Liver (tissue), 9 donors: ENCODE measurements around the gene RNF41. TPM values are rescaled to one million over a fixed set of nuclear protein-coding genes. Genes with fewer than 3 reads are reported as not detected.

Experiments used
- DNase-seq: peaks from one replicate; pipeline ENCODE4 v3.0.0-alpha.2; 2017; ENCODE audit warnings: low spot score
- H3K27ac ChIP-seq, 2 donors: one replicate each; pipeline ENCODE4 v1.7.0; 2013; ENCODE audit warnings: inconsistent platforms in 2 of 2, low read length in 2 of 2, control low read depth in 1 of 2, low read depth in 1 of 2, mild to moderate bottlenecking in 1 of 2
- H3K27me3 ChIP-seq, 4 donors: one replicate each; pipeline versions ENCODE4 v1.6.1 to v1.7.0; 2013; ENCODE audit warnings: low read length in 3 of 4, inconsistent platforms in 1 of 4, mild to moderate bottlenecking in 1 of 4, moderate library complexity in 1 of 4; ENCODE audit not compliant: control insufficient read depth in 4 of 4, insufficient read depth in 4 of 4
- H3K36me3 ChIP-seq, 4 donors: one replicate each; pipeline versions ENCODE4 v1.6.1 to v1.7.0; 2013; ENCODE audit warnings: low read length in 3 of 4, mild to moderate bottlenecking in 3 of 4, low read depth in 1 of 4, moderate library complexity in 1 of 4; ENCODE audit not compliant: control insufficient read depth in 4 of 4, insufficient read depth in 3 of 4
- H3K4me1 ChIP-seq, 4 donors: one replicate each; pipeline versions ENCODE4 v1.6.1 to v1.7.0; 2013; ENCODE audit warnings: low read length in 3 of 4, mild to moderate bottlenecking in 3 of 4, moderate library complexity in 1 of 4; ENCODE audit not compliant: control insufficient read depth in 4 of 4, insufficient read depth in 4 of 4
- H3K4me3 ChIP-seq, 3 donors: one replicate each; pipeline versions ENCODE4 v1.6.1 to v1.7.0; 2013; ENCODE audit warnings: low read length in 3 of 3, control low read depth in 1 of 3, low read depth in 1 of 3, mild to moderate bottlenecking in 1 of 3
- H3K9ac ChIP-seq, 2 donors: one replicate each; pipeline ENCODE4 v1.7.0; 2013; ENCODE audit warnings: low read length in 2 of 2, mild to moderate bottlenecking in 2 of 2, moderate library complexity in 2 of 2, control low read depth in 1 of 2, low read depth in 1 of 2
- H3K9me3 ChIP-seq, 4 donors: one replicate each; pipeline versions ENCODE4 v1.6.1 to v1.7.0; 2013; ENCODE audit warnings: low read length in 3 of 4; ENCODE audit not compliant: control insufficient read depth in 4 of 4
- EGR1 ChIP-seq, 2 donors: IDR thresholded peaks; 2 replicates each; pipeline ENCODE4 v1.6.1; 2016 to 2018; ENCODE audit warnings: antibody characterized with exemption in 2 of 2, low read depth in 2 of 2
- FOXA2 ChIP-seq: IDR thresholded peaks from 2 replicates; pipeline ENCODE4 v1.6.1; 2016; ENCODE audit warnings: antibody characterized with exemption
- GABPA ChIP-seq, 2 donors: IDR thresholded peaks in 1 of 2; conservative IDR thresholded peaks in 1 of 2; 2 replicates each; pipeline ENCODE4 v1.6.1; 2016; ENCODE audit warnings: antibody characterized with exemption in 2 of 2, mild to moderate bottlenecking in 1 of 2, moderate library complexity in 1 of 2
- HNF4A ChIP-seq, 2 donors: conservative IDR thresholded peaks; 2 replicates each; pipeline ENCODE4 v1.6.1; 2016; ENCODE audit warnings: antibody characterized with exemption in 2 of 2, mild to moderate bottlenecking in 2 of 2
- HNF4G ChIP-seq: IDR thresholded peaks from 2 replicates; pipeline ENCODE4 v1.6.1; 2016; ENCODE audit warnings: antibody characterized with exemption
- JUND ChIP-seq, 2 donors: IDR thresholded peaks; 2 replicates each; pipeline ENCODE4 v1.6.1; 2016; ENCODE audit warnings: antibody characterized with exemption in 2 of 2
- NR2F2 ChIP-seq: IDR thresholded peaks from 2 replicates; pipeline ENCODE4 v1.6.1; 2016; ENCODE audit warnings: antibody characterized with exemption
- RAD21 ChIP-seq, 2 donors: IDR thresholded peaks; 2 replicates each; pipeline ENCODE4 v1.6.1; 2016; ENCODE audit warnings: antibody characterized with exemption in 2 of 2, mild to moderate bottlenecking in 2 of 2
- RXRA ChIP-seq, 2 donors: IDR thresholded peaks; 2 replicates each; pipeline ENCODE4 v1.6.1; 2017 to 2018; ENCODE audit warnings: antibody characterized with exemption in 2 of 2, mild to moderate bottlenecking in 1 of 2
- TAF1 ChIP-seq: conservative IDR thresholded peaks from 2 replicates; pipeline ENCODE4 v1.6.1; 2016; ENCODE audit warnings: antibody characterized with exemption, mild to moderate bottlenecking
- YY1 ChIP-seq: IDR thresholded peaks from 2 replicates; pipeline ENCODE4 v1.6.1; 2016; ENCODE audit warnings: antibody characterized with exemption, mild to moderate bottlenecking
- WGBS: extraction: QIAGEN DNeasy Blood & Tissue Kit; methylation state at CpG from one replicate; pipeline ENCODE4 v1.1.7; 2013; 5-methylcytosine and 5-hydroxymethylcytosine counted together
- polyA plus RNA-seq, 2 donors: library from polyadenylated mRNA; stranded (reverse) in 1 of 2; unstranded in 1 of 2; fragments of 200-250 nt in 1 of 2; fragments of >200 nt in 1 of 2; fragmentation: Nextera tagmentation in 1 of 2; extraction: Ambion mirVana in 1 of 2; gene quantifications; one replicate each; pipeline versions ENCODE4 v1.2.1 to v1.2.3, GENCODE V29; 2013 to 2015
- total RNA-seq, 2 donors: library from RNA; depleted of rRNA; stranded (reverse); fragments of >200 nt; gene quantifications; one replicate each; pipeline ENCODE4 v1.2.3, GENCODE V29; 2014
- TF ChIP-seq, protein P1 (sequence below): IDR thresholded peaks from 2 replicates; pipeline ENCODE4 v1.6.1; 2016; ENCODE audit warnings: antibody characterized with exemption
- TF ChIP-seq, protein P2 (sequence below): IDR thresholded peaks from 2 replicates; pipeline ENCODE4 v1.6.1; 2016; ENCODE audit warnings: antibody characterized with exemption, mild to moderate bottlenecking
- TF ChIP-seq, protein P3 (sequence below): IDR thresholded peaks from 2 replicates; pipeline ENCODE4 v1.6.1; 2016; ENCODE audit warnings: antibody characterized with exemption
- donor health status: healthy.
- donor health status: healthy.
- donor health status: healthy.
- donor health status: healthy.
- donor health status: healthy.

Gene RNF41
- total and polyA plus RNA-seq, 4 donors, result 7.6 to 31.8 (median 16.8) TPM

DNA sequence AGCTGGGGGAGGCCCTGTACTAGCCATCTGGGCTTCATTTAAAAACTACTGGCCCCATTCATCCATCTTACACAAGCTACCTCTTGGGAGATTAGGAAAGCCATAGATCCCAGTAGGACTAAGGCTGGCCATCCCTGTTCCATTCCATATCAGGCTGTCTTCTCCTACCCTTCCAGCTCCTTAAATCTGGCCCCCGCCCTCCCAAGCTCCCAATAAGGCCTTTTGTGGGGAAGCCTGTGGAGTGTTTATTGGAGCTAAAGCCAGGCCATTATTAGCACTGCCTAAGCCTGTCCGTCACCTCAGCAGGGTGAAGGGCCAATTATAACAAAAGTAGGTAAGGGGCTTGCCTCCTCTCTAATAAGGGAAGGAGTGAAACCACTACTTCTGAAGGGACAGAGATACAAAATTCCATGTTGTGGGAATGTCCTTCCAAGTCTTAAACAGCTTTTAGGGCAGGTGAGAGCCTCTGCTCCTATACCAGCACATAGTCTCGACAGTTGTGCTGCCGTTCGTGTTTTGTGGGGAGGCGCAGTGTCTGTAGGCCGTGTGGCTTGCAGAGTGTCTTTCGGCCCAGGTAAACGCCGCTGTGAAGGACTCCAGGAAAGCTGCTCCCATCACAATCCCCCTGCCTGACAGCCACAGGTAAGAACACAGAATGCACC is 59.9 kb downstream of the RNF41 start:
- no peak for DNase-seq
- Histone ChIP-seq H3K4me1 (peaks cover 0 to 36% (median 30%) of the 10 kb centered on the region in 4 donors), H3K27me3 (no peaks in the 10 kb centered on the region), H3K9me3 (no peaks in the 10 kb centered on the region), H3K4me3 (no peak overlapping the region), H3K36me3 (peaks cover 25 to 60% (median 50%) of the 10 kb centered on the region in 4 donors), H3K9ac (peak overlapping the region in 1 of 2 donors; percentile 10), H3K27ac (no peak overlapping the region)
- WGBS, result 84% methylated on average over 10 of the region's 10 CpGs
- TF ChIP-seq RXRA (IDR thresholded peaks at IDR 0.05) (no peak), NR2F2 (no peak), EGR1 (IDR thresholded peaks at IDR 0.05; ENCODE audit: low read depth in 2 of 2) (no peak), RAD21 (IDR thresholded peaks at IDR 0.05) (no peak)
- TF ChIP-seq, protein P1, sequence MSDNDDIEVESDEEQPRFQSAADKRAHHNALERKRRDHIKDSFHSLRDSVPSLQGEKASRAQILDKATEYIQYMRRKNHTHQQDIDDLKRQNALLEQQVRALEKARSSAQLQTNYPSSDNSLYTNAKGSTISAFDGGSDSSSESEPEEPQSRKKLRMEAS, result no peak

DNA sequence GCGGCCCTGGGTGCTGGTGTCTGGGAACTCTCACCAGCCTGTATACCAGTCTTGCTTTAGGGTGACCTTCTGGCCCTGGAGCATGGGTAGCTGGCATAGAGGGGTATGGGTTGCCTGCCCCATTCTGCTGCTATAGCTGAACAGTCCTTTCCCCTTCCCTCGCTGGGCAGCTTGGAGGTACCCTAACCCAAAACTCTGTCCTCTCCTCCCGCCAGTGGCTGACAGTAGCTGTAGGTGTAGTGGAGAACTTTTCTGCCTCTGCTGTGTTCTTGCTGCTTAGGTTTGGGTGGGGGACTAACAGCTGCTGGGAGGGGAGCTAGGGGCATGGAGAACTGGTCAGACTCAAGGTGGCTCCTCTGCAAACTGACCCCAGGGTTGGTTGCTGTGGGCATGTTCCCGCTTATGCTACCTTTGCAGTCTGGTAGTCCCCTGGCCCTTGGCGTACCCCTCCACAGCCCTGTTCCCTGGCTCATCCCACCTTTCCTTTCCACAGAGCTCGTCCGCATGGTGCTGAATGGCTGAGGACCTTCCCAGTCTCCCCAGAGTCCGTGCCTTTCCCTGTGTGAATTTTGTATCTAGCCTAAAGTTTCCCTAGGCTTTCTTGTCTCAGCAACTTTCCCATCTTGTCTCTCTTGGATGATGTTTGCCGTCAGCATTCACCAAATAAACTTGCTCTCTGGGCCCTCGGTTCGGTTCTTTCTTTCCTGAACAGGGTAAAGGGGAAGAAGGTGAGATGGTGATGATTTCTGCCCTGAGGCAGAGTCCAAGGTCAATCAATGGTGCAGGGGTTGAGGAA is 60.6 kb downstream of the RNF41 start:
- whole genome bisulfite sequencing, result 73% methylated on average over 11 of the region's 11 CpGs
- Histone ChIP-seq H3K9ac (peak overlapping the region; percentile 10 to 37), H3K4me3 (no peak overlapping the region), H3K27ac (peak overlapping the region; percentile 90 to 98), H3K9me3 (no peaks in the 10 kb centered on the region), H3K36me3 (peaks cover 23 to 56% (median 50%) of the 10 kb centered on the region in 4 donors), H3K27me3 (no peaks in the 10 kb centered on the region), H3K4me1 (peaks cover 0 to 36% (median 30%) of the 10 kb centered on the region in 4 donors)
- DNase-seq, result no peak
- TF ChIP-seq HNF4A (conservative IDR thresholded peaks at IDR 0.05) (peak; percentile 38 to 49), TAF1 (no peak)

DNA sequence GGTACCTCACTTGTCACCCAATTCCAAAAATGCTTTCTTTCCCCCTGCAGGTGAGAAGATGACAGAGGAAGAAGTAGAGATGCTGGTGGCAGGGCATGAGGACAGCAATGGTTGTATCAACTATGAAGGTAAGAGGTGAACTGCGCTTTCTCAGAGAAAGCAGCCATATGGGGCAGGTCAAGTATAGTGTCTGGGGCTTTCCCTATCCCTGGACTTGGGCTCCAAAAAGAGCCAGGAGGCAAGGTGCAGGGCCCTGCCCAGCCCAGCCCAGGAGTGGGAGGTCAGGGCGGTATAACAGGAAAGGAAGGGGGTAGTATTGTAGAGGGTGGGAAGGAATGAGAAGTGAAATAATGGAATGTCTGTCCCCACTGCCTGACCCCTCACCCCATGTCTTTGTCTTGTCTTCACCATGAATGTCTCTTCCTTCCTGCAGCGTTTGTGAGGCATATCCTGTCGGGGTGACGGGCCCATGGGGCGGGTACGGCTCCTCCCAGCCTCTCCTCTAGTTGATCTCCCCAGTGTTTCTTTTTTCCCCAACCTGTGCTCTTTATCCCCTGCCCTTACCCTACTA is 61.4 kb downstream of the RNF41 start:
- WGBS, result 66% methylated on average over 7 of the region's 7 CpGs
- H3K4me1 ChIP-seq, result peaks cover 3 to 40% (median 34%) of the 10 kb centered on the region in 4 donors

More for the DNA sequence above, 61.4 kb downstream of the RNF41 start:
- no peaks in the 10 kb centered on the region for H3K9me3 ChIP-seq
- TF ChIP-seq RXRA (IDR thresholded peaks at IDR 0.05), result peak in 1 of 2 donors; percentile 11
- TF ChIP-seq NR2F2, result peak; percentile 77
- no peak for TF ChIP-seq GABPA (IDR thresholded peaks at IDR 0.05 in 1 of 2, conservative IDR thresholded peaks at IDR 0.05 in 1 of 2)
- TF ChIP-seq, protein P2, sequence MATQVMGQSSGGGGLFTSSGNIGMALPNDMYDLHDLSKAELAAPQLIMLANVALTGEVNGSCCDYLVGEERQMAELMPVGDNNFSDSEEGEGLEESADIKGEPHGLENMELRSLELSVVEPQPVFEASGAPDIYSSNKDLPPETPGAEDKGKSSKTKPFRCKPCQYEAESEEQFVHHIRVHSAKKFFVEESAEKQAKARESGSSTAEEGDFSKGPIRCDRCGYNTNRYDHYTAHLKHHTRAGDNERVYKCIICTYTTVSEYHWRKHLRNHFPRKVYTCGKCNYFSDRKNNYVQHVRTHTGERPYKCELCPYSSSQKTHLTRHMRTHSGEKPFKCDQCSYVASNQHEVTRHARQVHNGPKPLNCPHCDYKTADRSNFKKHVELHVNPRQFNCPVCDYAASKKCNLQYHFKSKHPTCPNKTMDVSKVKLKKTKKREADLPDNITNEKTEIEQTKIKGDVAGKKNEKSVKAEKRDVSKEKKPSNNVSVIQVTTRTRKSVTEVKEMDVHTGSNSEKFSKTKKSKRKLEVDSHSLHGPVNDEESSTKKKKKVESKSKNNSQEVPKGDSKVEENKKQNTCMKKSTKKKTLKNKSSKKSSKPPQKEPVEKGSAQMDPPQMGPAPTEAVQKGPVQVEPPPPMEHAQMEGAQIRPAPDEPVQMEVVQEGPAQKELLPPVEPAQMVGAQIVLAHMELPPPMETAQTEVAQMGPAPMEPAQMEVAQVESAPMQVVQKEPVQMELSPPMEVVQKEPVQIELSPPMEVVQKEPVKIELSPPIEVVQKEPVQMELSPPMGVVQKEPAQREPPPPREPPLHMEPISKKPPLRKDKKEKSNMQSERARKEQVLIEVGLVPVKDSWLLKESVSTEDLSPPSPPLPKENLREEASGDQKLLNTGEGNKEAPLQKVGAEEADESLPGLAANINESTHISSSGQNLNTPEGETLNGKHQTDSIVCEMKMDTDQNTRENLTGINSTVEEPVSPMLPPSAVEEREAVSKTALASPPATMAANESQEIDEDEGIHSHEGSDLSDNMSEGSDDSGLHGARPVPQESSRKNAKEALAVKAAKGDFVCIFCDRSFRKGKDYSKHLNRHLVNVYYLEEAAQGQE, result no peak
- TF ChIP-seq, protein P3, sequence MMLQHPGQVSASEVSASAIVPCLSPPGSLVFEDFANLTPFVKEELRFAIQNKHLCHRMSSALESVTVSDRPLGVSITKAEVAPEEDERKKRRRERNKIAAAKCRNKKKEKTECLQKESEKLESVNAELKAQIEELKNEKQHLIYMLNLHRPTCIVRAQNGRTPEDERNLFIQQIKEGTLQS, result no peak
- TF ChIP-seq, protein P1, result no peak
- no peak for TF ChIP-seq YY1
- no peak for TF ChIP-seq HNF4G
- no peak for TF ChIP-seq JUND (IDR thresholded peaks at IDR 0.05)
- TF ChIP-seq HNF4A (conservative IDR thresholded peaks at IDR 0.05), result no peak
- TF ChIP-seq FOXA2, result no peak
- TF ChIP-seq TAF1, result no peak
- peak overlapping the region; percentile 90 to 98 for H3K27ac ChIP-seq
- peaks cover 21 to 49% (median 45%) of the 10 kb centered on the region in 4 donors for H3K36me3 ChIP-seq
- peak overlapping the region; percentile 29 to 93 (median 73) for H3K4me3 ChIP-seq
- no peak for DNase-seq
- H3K27me3 ChIP-seq, result no peaks in the 10 kb centered on the region
- peak overlapping the region in 1 of 2 donors; percentile 37 for H3K9ac ChIP-seq
